ENCODE measurements around the gene HARS1.

DNA sequence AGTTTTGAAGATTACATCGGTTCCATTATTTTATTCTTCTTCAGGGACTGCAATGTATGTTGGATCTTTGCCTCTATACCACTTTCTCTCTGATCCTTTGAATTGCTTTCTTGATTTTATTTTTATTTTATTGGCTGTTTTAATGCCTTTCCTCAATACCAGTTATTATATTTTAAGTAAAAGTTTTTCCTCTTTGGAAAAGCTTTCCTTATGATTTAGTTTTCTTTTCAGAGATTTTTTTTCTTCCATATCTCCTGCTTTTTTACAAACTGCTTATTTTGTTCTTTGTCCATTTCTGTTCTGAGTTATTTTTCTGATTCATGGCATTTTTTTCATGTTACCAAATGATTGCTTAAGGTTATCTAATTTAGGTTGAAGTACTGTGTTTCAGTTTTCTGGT lies 20.6 kb upstream of the HARS1 start:
- TF ChIP-seq, protein P1, sequence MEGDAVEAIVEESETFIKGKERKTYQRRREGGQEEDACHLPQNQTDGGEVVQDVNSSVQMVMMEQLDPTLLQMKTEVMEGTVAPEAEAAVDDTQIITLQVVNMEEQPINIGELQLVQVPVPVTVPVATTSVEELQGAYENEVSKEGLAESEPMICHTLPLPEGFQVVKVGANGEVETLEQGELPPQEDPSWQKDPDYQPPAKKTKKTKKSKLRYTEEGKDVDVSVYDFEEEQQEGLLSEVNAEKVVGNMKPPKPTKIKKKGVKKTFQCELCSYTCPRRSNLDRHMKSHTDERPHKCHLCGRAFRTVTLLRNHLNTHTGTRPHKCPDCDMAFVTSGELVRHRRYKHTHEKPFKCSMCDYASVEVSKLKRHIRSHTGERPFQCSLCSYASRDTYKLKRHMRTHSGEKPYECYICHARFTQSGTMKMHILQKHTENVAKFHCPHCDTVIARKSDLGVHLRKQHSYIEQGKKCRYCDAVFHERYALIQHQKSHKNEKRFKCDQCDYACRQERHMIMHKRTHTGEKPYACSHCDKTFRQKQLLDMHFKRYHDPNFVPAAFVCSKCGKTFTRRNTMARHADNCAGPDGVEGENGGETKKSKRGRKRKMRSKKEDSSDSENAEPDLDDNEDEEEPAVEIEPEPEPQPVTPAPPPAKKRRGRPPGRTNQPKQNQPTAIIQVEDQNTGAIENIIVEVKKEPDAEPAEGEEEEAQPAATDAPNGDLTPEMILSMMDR (IDR thresholded peaks at IDR 0.05; ENCODE audit: poor library complexity) = no peak
- TF ChIP-seq EZH2 (IDR thresholded peaks at IDR 0.05; ENCODE audit: borderline replicate concordance) = no peak
